ENCODE data around the gene RNPS1.

RNPS1 gene

GRCh38 chr16:2298621-2299020 is 30.7 kb upstream of the RNPS1 start:
- no peak overlapping the region for H3K4me3 ChIP-seq (ENCODE audit: low read depth, low read length)

DNA sequence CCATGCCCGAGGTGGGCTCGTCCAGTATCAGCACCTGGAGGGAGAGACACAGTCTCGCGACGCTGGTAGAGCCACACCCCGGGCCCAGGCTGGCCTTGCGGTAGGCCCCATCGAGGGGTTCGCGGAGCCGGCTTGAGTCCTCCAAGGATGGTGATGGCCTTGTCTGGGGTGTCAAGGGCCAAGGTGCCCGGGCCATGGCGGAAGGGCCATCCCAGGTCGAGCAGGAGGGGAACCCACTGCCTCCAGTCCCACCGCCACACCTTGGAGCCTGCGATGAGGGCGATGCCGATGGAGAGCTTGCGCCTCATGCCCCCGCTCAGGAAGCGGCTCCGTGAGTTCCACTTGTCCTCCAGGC is 29.6 kb upstream of the RNPS1 start:
- Histone ChIP-seq H3K27me3 (no peaks in the 10 kb centered on the region), H3K4me1 (no peaks in the 10 kb centered on the region), H3K36me3 (peaks cover 59% of the 10 kb centered on the region), H3K9me3 (no peaks in the 10 kb centered on the region), H3K4me3 (ENCODE audit: low read depth, low read length) (no peak overlapping the region)
- TF ChIP-seq, protein P1, sequence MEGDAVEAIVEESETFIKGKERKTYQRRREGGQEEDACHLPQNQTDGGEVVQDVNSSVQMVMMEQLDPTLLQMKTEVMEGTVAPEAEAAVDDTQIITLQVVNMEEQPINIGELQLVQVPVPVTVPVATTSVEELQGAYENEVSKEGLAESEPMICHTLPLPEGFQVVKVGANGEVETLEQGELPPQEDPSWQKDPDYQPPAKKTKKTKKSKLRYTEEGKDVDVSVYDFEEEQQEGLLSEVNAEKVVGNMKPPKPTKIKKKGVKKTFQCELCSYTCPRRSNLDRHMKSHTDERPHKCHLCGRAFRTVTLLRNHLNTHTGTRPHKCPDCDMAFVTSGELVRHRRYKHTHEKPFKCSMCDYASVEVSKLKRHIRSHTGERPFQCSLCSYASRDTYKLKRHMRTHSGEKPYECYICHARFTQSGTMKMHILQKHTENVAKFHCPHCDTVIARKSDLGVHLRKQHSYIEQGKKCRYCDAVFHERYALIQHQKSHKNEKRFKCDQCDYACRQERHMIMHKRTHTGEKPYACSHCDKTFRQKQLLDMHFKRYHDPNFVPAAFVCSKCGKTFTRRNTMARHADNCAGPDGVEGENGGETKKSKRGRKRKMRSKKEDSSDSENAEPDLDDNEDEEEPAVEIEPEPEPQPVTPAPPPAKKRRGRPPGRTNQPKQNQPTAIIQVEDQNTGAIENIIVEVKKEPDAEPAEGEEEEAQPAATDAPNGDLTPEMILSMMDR (IDR thresholded peaks at IDR 0.05; ENCODE audit: low read depth, low read length): no peak
- DNase-seq: no peak

More at GRCh38 chr16:2298621-2299020, 30.7 kb upstream of the RNPS1 start:
- H3K27me3 ChIP-seq: no peaks in the 10 kb centered on the region
- H3K4me1 ChIP-seq: no peaks in the 10 kb centered on the region
- no peaks in the 10 kb centered on the region for H3K9me3 ChIP-seq
- TF ChIP-seq, protein P1 (IDR thresholded peaks at IDR 0.05; ENCODE audit: low read depth, low read length): no peak
- no peak for DNase-seq
- H3K36me3 ChIP-seq: peaks cover 62% of the 10 kb centered on the region

GRCh38 chr16:2296661-2297505 is 29.0 kb upstream of the RNPS1 start:
- H3K9me3 ChIP-seq: no peaks in the 10 kb centered on the region
- no peak overlapping the region for H3K4me3 ChIP-seq (ENCODE audit: low read depth, low read length)
- TF ChIP-seq, protein P1 (IDR thresholded peaks at IDR 0.05; ENCODE audit: low read depth, low read length): peak; percentile 71
- H3K4me1 ChIP-seq: no peaks in the 10 kb centered on the region
- no peaks in the 10 kb centered on the region for H3K27me3 ChIP-seq
- peaks cover 64% of the 10 kb centered on the region for H3K36me3 ChIP-seq
- DNase-seq: peak; percentile 66

DNA sequence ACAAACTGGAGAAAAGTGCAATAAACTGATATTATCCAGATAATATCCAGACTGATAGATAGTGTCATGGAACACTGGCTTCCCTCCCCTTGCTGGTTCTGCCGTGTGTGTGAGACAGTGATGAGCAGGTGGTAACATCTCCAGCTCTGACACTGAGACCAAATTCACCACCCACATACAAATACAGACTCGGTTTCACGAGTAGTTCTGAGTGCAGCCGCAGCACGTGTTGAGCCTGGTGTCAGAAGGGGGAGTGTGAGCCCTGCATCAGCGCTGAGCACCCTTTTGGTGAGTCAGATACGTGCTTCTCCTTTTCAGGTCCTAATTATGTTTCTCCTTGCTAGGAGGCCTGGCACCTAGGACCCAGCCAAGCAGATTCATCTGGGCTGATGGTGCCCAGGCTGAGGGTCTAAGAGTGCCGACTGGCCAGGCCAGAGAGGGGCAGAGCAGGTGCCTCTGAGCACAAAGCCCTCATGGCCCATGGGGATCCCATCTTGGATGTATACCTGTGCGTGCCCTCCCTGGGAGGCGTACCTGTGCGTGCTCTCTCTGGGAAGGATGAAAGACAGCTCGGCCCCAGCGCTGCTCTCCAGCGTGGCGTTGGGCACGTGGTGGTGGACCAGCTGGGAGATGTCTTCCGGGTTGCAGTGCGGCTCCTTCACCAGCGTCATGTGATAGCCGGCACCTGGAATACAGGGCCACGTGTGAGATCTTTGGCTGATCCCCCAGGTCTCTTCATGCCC is 27.3 kb upstream of the RNPS1 start:
- Histone ChIP-seq H3K4me1 (no peaks in the 10 kb centered on the region), H3K4me3 (ENCODE audit: low read depth, low read length) (no peak overlapping the region), H3K36me3 (peaks cover 69% of the 10 kb centered on the region), H3K9me3 (no peaks in the 10 kb centered on the region), H3K27me3 (no peaks in the 10 kb centered on the region)
- DNase-seq: no peak
- TF ChIP-seq, protein P1 (IDR thresholded peaks at IDR 0.05; ENCODE audit: low read depth, low read length): no peak

DNA sequence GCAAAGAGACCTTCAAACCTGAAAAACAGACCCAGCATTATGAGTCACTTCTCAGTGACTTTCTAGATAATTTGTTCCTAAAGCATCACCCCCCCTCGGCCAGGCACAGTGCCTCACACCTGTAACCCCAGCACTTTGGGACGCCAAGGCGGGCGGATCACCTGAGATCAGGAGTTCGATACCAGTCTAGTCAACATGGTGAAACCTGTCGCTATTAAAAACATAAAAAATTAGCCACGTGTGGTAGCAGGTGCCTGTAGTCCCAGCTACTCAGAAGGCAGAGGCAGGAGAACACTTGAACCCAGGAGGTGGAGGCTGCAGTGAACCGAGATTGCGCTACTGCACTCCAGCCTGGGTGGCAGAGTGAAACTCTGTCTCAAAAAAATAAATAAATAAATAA is 24.3 kb upstream of the RNPS1 start:
- Histone ChIP-seq H3K4me1 (no peaks in the 10 kb centered on the region), H3K9me3 (no peaks in the 10 kb centered on the region), H3K4me3 (ENCODE audit: low read depth, low read length) (no peak overlapping the region), H3K27me3 (no peaks in the 10 kb centered on the region), H3K36me3 (peaks cover 74% of the 10 kb centered on the region)
- DNase-seq: no peak
- TF ChIP-seq, protein P1 (IDR thresholded peaks at IDR 0.05; ENCODE audit: low read depth, low read length): no peak

- Histone ChIP-seq H3K4me1 (no peaks in the 10 kb centered on the region), H3K36me3 (peaks cover 66% of the 10 kb centered on the region), H3K9me3 (no peaks in the 10 kb centered on the region), H3K4me3 (ENCODE audit: low read depth, low read length) (no peak overlapping the region), H3K27me3 (no peaks in the 10 kb centered on the region)
- TF ChIP-seq, protein P1 (IDR thresholded peaks at IDR 0.05; ENCODE audit: low read depth, low read length): no peak
- no peak for DNase-seq
These were observed 21.4 kb upstream of the RNPS1 start for GRCh38 chr16:2289282-2289681.
